Gastrocnemius medialis (tissue), 4 donors: ENCODE results near the gene KCNIP1. TPM values are rescaled to one million over a fixed set of nuclear protein-coding genes. Genes with fewer than 3 reads are reported as not detected.

ENCODE experiments used
- ATAC-seq, 2 donors: fragments of 150-250 bp; one replicate each; pipeline ENCODE4 v1.9.1; 2016
- DNase-seq, 2 donors: peaks; one replicate each; pipeline ENCODE4 v3.0.0-alpha.2; 2019
- H3K27ac ChIP-seq, 4 donors: fragments of 200-600 bp; sonication (generic); 1 replicate in 1 of 4; 2 replicates in 3 of 4; pipeline ENCODE4 v1.5.1; 2016 to 2018; ENCODE audit warnings: mild to moderate bottlenecking in 2 of 4, moderate library complexity in 1 of 4
- H3K27me3 ChIP-seq, 3 donors: fragments of 200-600 bp; sonication (generic) in 2 of 3; 1 replicate in 1 of 3; 2 replicates in 2 of 3; pipeline versions ENCODE4 v1.5.1 to v1.6.0; 2016 to 2019; ENCODE audit warnings: mild to moderate bottlenecking in 1 of 3, moderate library complexity in 1 of 3
- H3K36me3 ChIP-seq, 2 donors: fragments of 200-600 bp; sonication (generic) in 1 of 2; one replicate each; pipeline ENCODE4 v1.5.1; 2017 to 2018
- H3K4me1 ChIP-seq, 2 donors: fragments of 200-600 bp; sonication (generic) in 1 of 2; one replicate each; pipeline ENCODE4 v1.5.1; 2016 to 2017; ENCODE audit warnings: mild to moderate bottlenecking in 2 of 2
- H3K4me3 ChIP-seq, 4 donors: fragments of 200-600 bp; sonication (generic) in 3 of 4; 1 replicate in 1 of 4; 2 replicates in 3 of 4; pipeline ENCODE4 v1.5.1; 2016 to 2019; ENCODE audit warnings: mild to moderate bottlenecking in 2 of 4
- H3K9me3 ChIP-seq, 3 donors: fragments of 200-600 bp; sonication (generic) in 2 of 3; 1 replicate in 1 of 3; 2 replicates in 2 of 3; pipeline ENCODE4 v1.5.1; 2016 to 2019
- CTCF ChIP-seq, 5 experiments: fragments of 450-650 bp in 3 of 5; fragments of 200-600 bp in 2 of 5; sonication (generic) in 2 of 5; IDR thresholded peaks in 4 of 5; conservative IDR thresholded peaks in 1 of 5; 1 replicate in 4 of 5; 2 replicates in 1 of 5; pipeline ENCODE4 v1.5.1; 2016 to 2019; ENCODE audit warnings: antibody characterized with exemption in 5 of 5, mild to moderate bottlenecking in 3 of 5, moderate library complexity in 3 of 5
- POLR2A ChIP-seq, 2 donors: fragments of 450-650 bp; IDR thresholded peaks; one replicate each; pipeline ENCODE4 v1.6.1; 2017; ENCODE audit warnings: antibody characterized with exemption in 2 of 2, mild to moderate bottlenecking in 2 of 2, moderate library complexity in 2 of 2
- in situ Hi-C, 4 donors: fragments of 200-750 bp; cut with MboI; loops; one replicate each; pipeline versions ENCODE4 v1.15.0 to v1.8.0; 2017; ENCODE audit warnings: low sequenced_read_pairs in 4 of 4
- intact Hi-C: fragments of 100-400 bp; cut with DNase I; formaldehyde crosslinking; loops from one replicate; pipeline ENCODE4 v1.15.1; 2023; ENCODE audit warnings: low total_unique reads
- total RNA-seq, 4 donors: library from RNA; depleted of rRNA; stranded (reverse); fragments of >200 nt; gene quantifications; one replicate each; pipeline versions ENCODE4 v1.1.0 to v1.2.3, GENCODE V29; 2016

KCNIP1 gene
- total RNA-seq, 4 donors from 2014 or later, result not detected

- intact Hi-C loops (no loop called here), in situ Hi-C loops (no loop called here)
- no peaks in the 10 kb centered on the region for H3K27me3 ChIP-seq
- H3K36me3 ChIP-seq, result no peaks in the 10 kb centered on the region
- H3K4me1 ChIP-seq, result no peaks in the 10 kb centered on the region
- no peak for TF ChIP-seq POLR2A (IDR thresholded peaks at IDR 0.05)
- TF ChIP-seq CTCF (IDR thresholded peaks at IDR 0.05 in 4 of 5, conservative IDR thresholded peaks at IDR 0.05 in 1 of 5), result no peak
- no peak for ATAC-seq
- DNase-seq, result no peak
- no peak overlapping the region for H3K4me3 ChIP-seq
- H3K9me3 ChIP-seq, result no peaks in the 10 kb centered on the region
- H3K27ac ChIP-seq, result no peak overlapping the region
Measured at GRCh38 chr5:170660531-170660930, 156.7 kb downstream of the KCNIP1 start.

DNA sequence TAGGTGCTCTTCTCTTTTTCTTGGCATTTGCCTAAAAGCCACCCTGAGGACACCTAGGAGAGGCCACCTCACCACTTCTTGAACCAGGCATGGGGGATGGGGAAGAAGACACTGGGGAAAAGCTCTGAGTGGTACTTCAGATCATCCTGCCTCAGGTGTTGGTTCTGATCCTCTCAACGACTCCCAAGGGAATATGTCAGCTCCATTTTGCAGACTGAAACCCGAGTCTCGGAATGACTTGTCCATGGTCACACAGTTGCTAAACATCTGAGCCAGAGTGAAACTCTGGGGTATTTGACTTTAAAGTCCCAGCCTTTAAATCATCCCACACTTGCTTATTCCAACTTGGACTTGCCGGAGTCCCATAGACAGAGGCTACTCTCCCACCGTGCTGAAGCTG lies 159.1 kb downstream of the KCNIP1 start:
- Histone ChIP-seq H3K9me3 (no peaks in the 10 kb centered on the region), H3K36me3 (no peaks in the 10 kb centered on the region), H3K27ac (no peak overlapping the region), H3K4me3 (no peak overlapping the region), H3K4me1 (no peaks in the 10 kb centered on the region), H3K27me3 (no peaks in the 10 kb centered on the region)
- TF ChIP-seq POLR2A (IDR thresholded peaks at IDR 0.05) (no peak), CTCF (IDR thresholded peaks at IDR 0.05 in 4 of 5, conservative IDR thresholded peaks at IDR 0.05 in 1 of 5) (no peak)
- no peak for DNase-seq
- in situ Hi-C loops (no loop called here), intact Hi-C loops (no loop called here)
- ATAC-seq, result no peak

GRCh38 chr5:170678811-170679210 lies 175.0 kb downstream of the KCNIP1 start:
- H3K4me1 ChIP-seq, result no peaks in the 10 kb centered on the region
- in situ Hi-C loops (no loop called here), intact Hi-C loops (no loop called here)
- no peak for ATAC-seq
- TF ChIP-seq POLR2A (IDR thresholded peaks at IDR 0.05) (no peak), CTCF (IDR thresholded peaks at IDR 0.05 in 4 of 5, conservative IDR thresholded peaks at IDR 0.05 in 1 of 5) (no peak)
- H3K4me3 ChIP-seq, result no peak overlapping the region
- H3K9me3 ChIP-seq, result no peaks in the 10 kb centered on the region
- no peak overlapping the region for H3K27ac ChIP-seq
- H3K36me3 ChIP-seq, result no peaks in the 10 kb centered on the region
- no peak for DNase-seq
- H3K27me3 ChIP-seq, result peaks cover 0 to 21% (median 6%) of the 10 kb centered on the region in 3 donors

DNA sequence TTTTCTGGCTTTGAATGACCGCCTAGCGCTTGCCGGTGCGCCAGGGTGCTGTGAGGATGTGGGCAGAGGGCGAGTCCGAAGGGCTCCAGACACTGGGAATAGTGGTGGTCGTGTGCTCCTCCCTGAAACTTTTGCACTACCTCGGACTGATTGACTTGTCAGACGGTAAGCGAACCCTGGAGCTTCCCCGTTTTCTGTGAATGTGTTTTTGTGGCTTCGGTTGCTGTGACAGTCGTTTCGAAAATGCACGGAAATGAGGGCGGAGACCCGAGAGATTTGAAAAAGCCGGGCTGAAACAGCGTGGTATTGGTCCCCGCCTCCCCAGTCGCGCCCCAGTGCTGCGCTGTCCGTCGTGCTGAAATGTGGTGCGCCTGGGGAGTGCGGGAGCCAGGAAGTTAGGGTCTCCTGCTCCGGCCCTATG lies 177.2 kb downstream of the KCNIP1 start:
- ATAC-seq (no peak), DNase-seq (no peak)
- H3K36me3 ChIP-seq, result no peaks in the 10 kb centered on the region
- no peaks in the 10 kb centered on the region for H3K9me3 ChIP-seq
- no peak overlapping the region for H3K27ac ChIP-seq
- TF ChIP-seq CTCF (IDR thresholded peaks at IDR 0.05 in 4 of 5, conservative IDR thresholded peaks at IDR 0.05 in 1 of 5), result no peak
- TF ChIP-seq POLR2A (IDR thresholded peaks at IDR 0.05), result no peak
- H3K27me3 ChIP-seq, result peaks cover 0 to 21% (median 6%) of the 10 kb centered on the region in 3 donors
- in situ Hi-C loops (no loop called here), intact Hi-C loops (no loop called here)
- H3K4me1 ChIP-seq, result no peaks in the 10 kb centered on the region
- no peak overlapping the region for H3K4me3 ChIP-seq

DNA sequence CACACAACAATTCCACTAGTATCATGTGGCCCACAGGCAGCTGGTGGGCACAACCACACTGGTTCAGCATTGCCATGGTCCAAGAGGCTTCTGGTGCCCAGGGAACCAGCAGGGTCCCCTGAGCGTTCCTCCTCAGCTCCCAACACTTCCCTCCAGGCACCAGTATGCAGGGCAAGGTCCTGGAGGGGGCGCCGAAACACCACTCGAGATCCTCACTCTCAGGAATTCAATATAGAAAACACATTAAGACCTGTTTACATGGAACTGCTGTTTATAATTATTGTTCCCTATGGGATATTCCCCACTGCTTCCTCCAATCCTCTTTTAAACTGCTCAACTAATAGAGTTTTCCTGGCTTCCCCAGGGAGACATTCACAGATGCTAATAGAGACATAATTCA lies 187.8 kb downstream of the KCNIP1 start:
- Histone ChIP-seq H3K36me3 (no peaks in the 10 kb centered on the region), H3K4me1 (no peaks in the 10 kb centered on the region), H3K9me3 (no peaks in the 10 kb centered on the region), H3K4me3 (no peak overlapping the region), H3K27ac (no peak overlapping the region), H3K27me3 (peaks cover 0 to 8% (median 0%) of the 10 kb centered on the region in 3 donors)
- no peak for ATAC-seq
- DNase-seq, result no peak
- in situ Hi-C loops (no loop called here), intact Hi-C loops (no loop called here)
- TF ChIP-seq CTCF (IDR thresholded peaks at IDR 0.05 in 4 of 5, conservative IDR thresholded peaks at IDR 0.05 in 1 of 5), result no peak
- no peak for TF ChIP-seq POLR2A (IDR thresholded peaks at IDR 0.05)
